Measurements from ENCODE around the gene PCNX3.
A peak's percentile ranks its signal among the peaks of the same experiment; 100 is the strongest.

DNA sequence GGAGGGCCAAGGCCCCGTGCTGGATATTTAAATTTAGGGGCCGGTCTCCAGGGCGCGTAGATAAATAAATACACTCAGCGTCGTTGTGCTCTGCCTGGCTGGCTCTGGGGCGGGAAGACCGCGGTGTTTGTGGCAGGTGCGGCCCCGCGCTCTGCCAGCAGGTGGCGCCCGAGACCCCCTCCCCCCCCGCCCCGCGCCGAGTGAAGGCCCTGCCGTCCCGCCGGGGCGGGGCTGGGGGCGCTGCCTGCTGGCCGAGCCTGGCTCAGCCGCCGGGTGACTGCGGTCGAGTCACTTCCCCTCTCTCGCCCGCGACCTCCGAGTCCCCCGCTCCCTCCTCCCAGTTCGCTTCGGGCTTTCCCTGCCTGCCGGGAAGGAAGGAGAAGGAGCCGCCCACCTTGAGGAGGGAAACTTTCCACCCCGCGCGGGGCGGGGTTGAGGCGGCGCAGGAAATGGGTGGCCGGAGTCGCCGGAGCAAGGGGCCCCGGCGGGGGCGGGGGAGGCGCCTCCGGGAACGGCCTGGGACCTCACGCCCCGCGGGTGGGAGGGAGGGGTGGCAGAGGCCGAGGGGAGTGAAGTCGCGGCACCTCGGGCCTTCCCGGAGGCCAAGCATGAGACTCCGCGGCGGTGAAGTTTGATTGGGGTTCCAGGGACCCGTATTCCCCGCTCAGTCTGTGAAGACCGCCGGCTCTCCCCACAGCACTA lies 41.3 kb upstream of the PCNX3 start:
- TF ChIP-seq EZH2 (IDR thresholded peaks at IDR 0.05; ENCODE audit: borderline replicate concordance, insufficient read depth, low read length, poor library complexity, severe bottlenecking) (no peak), SMC3 (conservative IDR thresholded peaks at IDR 0.05; ENCODE audit: poor library complexity) (peak; percentile 60), POLR2AphosphoS5 (IDR thresholded peaks at IDR 0.05) (no peak)
